Measurements from ENCODE around the gene BOD1L1. TPM values are rescaled to one million over a fixed set of nuclear protein-coding genes. Genes with fewer than 3 reads are reported as not detected.

Gene BOD1L1
- total and polyA plus RNA-seq, 7 donors: 6.0 to 19.3 (median 13.7) TPM

- WGBS, 3 donors: 8 to 10% (median 8%) methylated on average over 36 of the region's 36 CpGs
- Histone ChIP-seq H3K4me3 (no peak overlapping the region), H3K9me3 (peaks cover 10% of the 10 kb centered on the region), H3K36me3 (ENCODE audit: insufficient read depth in 1 of 2, low read depth in 1 of 2) (no peaks in the 10 kb centered on the region), H3K27ac (no peak overlapping the region), H3K27me3 (ENCODE audit: insufficient read depth in 3 of 3, low read length in 2 of 3) (peaks cover 2 to 90% (median 42%) of the 10 kb centered on the region in 3 donors), H3K4me1 (no peaks in the 10 kb centered on the region)
- TF ChIP-seq, protein P1, sequence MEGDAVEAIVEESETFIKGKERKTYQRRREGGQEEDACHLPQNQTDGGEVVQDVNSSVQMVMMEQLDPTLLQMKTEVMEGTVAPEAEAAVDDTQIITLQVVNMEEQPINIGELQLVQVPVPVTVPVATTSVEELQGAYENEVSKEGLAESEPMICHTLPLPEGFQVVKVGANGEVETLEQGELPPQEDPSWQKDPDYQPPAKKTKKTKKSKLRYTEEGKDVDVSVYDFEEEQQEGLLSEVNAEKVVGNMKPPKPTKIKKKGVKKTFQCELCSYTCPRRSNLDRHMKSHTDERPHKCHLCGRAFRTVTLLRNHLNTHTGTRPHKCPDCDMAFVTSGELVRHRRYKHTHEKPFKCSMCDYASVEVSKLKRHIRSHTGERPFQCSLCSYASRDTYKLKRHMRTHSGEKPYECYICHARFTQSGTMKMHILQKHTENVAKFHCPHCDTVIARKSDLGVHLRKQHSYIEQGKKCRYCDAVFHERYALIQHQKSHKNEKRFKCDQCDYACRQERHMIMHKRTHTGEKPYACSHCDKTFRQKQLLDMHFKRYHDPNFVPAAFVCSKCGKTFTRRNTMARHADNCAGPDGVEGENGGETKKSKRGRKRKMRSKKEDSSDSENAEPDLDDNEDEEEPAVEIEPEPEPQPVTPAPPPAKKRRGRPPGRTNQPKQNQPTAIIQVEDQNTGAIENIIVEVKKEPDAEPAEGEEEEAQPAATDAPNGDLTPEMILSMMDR (IDR thresholded peaks at IDR 0.05): no peak
- no peak for ATAC-seq
- intact Hi-C loops (cut with DNase I): no loop called here
- DNase-seq: no peak
These were observed 102.9 kb downstream of the BOD1L1 start for GRCh38 chr4:13524504-13525243.

GRCh38 chr4:13523591-13524503 is 103.7 kb downstream of the BOD1L1 start:
- no peaks in the 10 kb centered on the region for H3K36me3 ChIP-seq (ENCODE audit: insufficient read depth in 1 of 2, low read depth in 1 of 2)
- peaks cover 2 to 82% (median 34%) of the 10 kb centered on the region in 3 donors for H3K27me3 ChIP-seq (ENCODE audit: insufficient read depth in 3 of 3, low read length in 2 of 3)
- H3K4me1 ChIP-seq: no peaks in the 10 kb centered on the region
- ATAC-seq: no peak
- no peak for DNase-seq
- intact Hi-C loops (cut with DNase I): no loop called here
- H3K9me3 ChIP-seq: peaks cover 10% of the 10 kb centered on the region
- no peak overlapping the region for H3K27ac ChIP-seq
- WGBS, 3 donors: 8 to 10% (median 9%) methylated on average over 49 to 59 of the region's 59 CpGs
- H3K4me3 ChIP-seq: no peak overlapping the region
- TF ChIP-seq, protein P1 (IDR thresholded peaks at IDR 0.05): no peak

DNA sequence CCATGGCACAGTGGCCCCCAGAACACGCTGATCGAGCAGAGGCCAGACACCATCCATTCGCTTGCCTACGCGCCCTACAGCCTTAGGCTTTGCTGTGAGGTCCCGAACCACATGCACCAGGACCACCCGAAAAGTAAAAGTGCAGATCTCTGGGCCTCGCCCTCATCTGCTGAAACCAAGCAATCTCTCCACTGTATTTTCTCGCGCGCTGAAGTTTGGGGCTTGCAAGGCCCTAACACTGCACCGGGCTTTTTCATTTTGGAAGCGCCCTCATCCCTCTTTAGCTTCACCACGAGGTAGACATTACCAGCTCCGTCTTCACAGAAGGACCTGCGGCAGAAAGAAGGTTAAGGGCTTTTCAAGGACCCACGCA is 104.4 kb downstream of the BOD1L1 start:
- Histone ChIP-seq H3K4me1 (no peaks in the 10 kb centered on the region), H3K4me3 (no peak overlapping the region), H3K9me3 (peaks cover 10% of the 10 kb centered on the region), H3K27ac (no peak overlapping the region), H3K36me3 (ENCODE audit: insufficient read depth in 1 of 2, low read depth in 1 of 2) (no peaks in the 10 kb centered on the region), H3K27me3 (ENCODE audit: insufficient read depth in 3 of 3, low read length in 2 of 3) (peaks cover 2 to 77% (median 30%) of the 10 kb centered on the region in 3 donors)
- TF ChIP-seq, protein P1 (IDR thresholded peaks at IDR 0.05): no peak
- no peak for ATAC-seq
- no peak for DNase-seq
- intact Hi-C loops (cut with DNase I): no loop called here
- 2 to 7% (median 6%) methylated on average over 17 of the region's 17 CpGs for WGBS, 3 donors

DNA sequence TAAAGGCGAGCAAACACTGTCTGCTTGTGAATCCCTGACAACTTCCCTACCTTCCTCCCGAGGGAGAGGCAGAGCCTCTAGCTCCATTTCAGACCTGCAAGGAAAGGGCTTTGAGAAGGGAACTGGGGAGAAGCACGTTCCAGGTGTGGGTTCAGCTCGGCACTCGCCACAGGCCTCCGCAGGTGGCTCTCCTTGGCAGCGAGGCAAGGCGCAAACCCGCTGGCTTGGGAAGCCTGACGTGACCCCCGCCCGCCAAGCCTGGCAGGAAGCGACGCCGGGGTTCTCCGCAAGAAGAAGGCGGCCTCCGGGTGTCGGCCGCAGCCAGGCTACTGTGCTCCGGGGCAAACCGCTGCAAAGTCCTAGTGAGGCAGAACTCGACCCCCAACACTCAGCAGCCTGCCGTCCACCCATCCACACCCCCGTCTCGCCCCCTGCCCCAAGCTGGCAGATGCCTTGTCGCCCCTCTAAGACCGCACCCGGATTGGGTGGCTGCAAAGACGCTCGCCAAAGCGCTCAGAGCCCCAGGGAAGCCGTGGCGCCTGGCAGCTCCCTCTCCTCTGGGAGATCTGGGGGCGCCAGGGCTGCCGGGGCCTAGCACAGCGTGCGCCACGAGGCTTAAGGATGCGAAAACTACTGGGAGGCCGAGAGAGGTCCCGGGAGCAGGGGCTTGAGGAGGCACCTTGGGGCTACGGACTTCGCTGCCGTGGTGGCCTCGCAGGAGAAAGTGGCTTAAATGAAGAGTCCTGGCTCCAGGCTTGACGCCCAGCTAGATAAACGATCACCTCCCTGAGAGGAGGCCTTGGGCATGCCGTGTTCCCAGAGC is 105.0 kb downstream of the BOD1L1 start:
- Histone ChIP-seq H3K36me3 (ENCODE audit: insufficient read depth in 1 of 2, low read depth in 1 of 2) (no peaks in the 10 kb centered on the region), H3K4me1 (no peaks in the 10 kb centered on the region), H3K4me3 (peak overlapping the region; percentile 22), H3K27me3 (ENCODE audit: insufficient read depth in 3 of 3, low read length in 2 of 3) (peaks cover under 1 to 71% (median 27%) of the 10 kb centered on the region in 3 donors), H3K27ac (no peak overlapping the region), H3K9me3 (peaks cover 10% of the 10 kb centered on the region)
- 2 to 3% (median 2%) methylated on average over 45 to 49 of the region's 49 CpGs for WGBS, 3 donors
- DNase-seq (no peak), ATAC-seq (no peak)
- intact Hi-C loops (cut with DNase I): no loop called here
- TF ChIP-seq, protein P1 (IDR thresholded peaks at IDR 0.05): no peak

Data from psoas muscle (tissue), 8 donors.